Measurements from ENCODE around the gene TCP1. TPM values are rescaled to one million over a fixed set of nuclear protein-coding genes. Genes with fewer than 3 reads are reported as not detected.

The TCP1 gene
- total and polyA plus RNA-seq, 4 donors: 80.0 to 206 (median 119) TPM

DNA sequence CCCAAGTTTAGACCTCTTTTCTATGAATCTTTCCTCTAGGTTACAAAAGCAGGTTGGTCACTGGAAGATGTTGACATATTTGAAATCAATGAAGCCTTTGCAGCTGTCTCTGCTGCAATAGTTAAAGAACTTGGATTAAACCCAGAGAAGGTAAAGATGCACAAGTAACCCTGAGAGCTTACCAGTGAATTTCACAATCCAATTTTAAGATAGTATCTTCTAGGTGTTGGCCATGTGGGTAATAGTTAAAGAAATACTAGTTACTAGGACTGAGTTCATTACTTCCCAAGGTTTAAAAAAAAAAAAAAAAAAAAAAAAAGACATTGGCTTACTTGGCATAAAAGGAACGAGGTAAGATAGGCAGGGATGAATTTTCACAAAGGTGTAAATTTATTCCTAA, 11.3 kb downstream of the TCP1 start:
- H3K4me3 ChIP-seq: no peak overlapping the region
- TF ChIP-seq, protein P1, sequence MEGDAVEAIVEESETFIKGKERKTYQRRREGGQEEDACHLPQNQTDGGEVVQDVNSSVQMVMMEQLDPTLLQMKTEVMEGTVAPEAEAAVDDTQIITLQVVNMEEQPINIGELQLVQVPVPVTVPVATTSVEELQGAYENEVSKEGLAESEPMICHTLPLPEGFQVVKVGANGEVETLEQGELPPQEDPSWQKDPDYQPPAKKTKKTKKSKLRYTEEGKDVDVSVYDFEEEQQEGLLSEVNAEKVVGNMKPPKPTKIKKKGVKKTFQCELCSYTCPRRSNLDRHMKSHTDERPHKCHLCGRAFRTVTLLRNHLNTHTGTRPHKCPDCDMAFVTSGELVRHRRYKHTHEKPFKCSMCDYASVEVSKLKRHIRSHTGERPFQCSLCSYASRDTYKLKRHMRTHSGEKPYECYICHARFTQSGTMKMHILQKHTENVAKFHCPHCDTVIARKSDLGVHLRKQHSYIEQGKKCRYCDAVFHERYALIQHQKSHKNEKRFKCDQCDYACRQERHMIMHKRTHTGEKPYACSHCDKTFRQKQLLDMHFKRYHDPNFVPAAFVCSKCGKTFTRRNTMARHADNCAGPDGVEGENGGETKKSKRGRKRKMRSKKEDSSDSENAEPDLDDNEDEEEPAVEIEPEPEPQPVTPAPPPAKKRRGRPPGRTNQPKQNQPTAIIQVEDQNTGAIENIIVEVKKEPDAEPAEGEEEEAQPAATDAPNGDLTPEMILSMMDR (IDR thresholded peaks at IDR 0.05; ENCODE audit: control extremely low read depth, extremely low read depth): no peak
- ATAC-seq (ENCODE audit: insufficient read depth, low FRiP score): no peak
- WGBS, 2 donors: 78 to 89% methylated on average over 1 of the region's 1 CpG
- no peak for DNase-seq
- no peak overlapping the region for H3K27ac ChIP-seq (ENCODE audit: low read depth in 1 of 2, low read length in 1 of 2)
- no peaks in the 10 kb centered on the region for H3K9me3 ChIP-seq (ENCODE audit: control insufficient read depth in 4 of 4, insufficient read depth in 3 of 4, low read length in 3 of 4)
- peaks cover 17 to 60% (median 26%) of the 10 kb centered on the region in 4 donors for H3K36me3 ChIP-seq (ENCODE audit: control insufficient read depth in 4 of 4, insufficient read depth in 4 of 4, low read length in 4 of 4)
- H3K4me1 ChIP-seq (ENCODE audit: control insufficient read depth in 5 of 5, insufficient read depth in 5 of 5, low read length in 5 of 5): no peaks in the 10 kb centered on the region
- H3K27me3 ChIP-seq (ENCODE audit: control insufficient read depth in 3 of 3, insufficient read depth in 3 of 3, low read length in 2 of 3): no peaks in the 10 kb centered on the region
- H3K9ac ChIP-seq (ENCODE audit: insufficient read depth in 1 of 2, low read length in 2 of 2): no peak overlapping the region

DNA sequence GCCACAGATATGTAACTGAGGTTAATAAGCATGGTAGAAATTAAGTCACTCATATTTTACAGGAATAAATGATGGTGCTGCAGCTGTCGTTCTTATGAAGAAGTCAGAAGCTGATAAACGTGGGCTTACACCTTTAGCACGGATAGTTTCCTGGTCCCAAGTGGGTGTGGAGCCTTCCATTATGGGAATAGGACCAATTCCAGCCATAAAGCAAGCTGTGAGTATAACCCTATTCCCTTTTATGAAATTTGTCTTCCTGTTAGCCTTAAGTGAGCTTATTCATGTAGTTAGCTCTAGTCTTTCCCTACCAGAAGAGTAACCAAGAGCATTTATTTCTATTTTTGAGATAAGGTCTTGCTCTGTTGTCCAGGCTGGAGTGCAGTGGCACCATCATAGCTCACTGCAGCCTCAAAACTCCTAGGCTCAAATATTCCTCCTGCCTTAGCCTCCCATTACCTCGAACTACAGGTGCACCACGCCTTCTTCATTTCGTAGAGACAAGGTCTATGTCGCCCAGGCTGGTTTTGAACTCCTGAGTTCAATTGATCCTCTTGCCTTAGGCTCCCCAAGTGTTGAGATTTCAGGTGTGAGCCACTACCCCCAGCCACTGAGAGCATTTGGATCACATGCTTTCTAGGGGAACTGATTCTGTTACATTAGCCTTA, 12.0 kb downstream of the TCP1 start:
- 87 to 91% methylated on average over 7 of the region's 7 CpGs for WGBS, 2 donors
- H3K4me1 ChIP-seq (ENCODE audit: control insufficient read depth in 5 of 5, insufficient read depth in 5 of 5, low read length in 5 of 5): no peaks in the 10 kb centered on the region
- ATAC-seq (ENCODE audit: insufficient read depth, low FRiP score): no peak
- H3K27ac ChIP-seq (ENCODE audit: low read depth in 1 of 2, low read length in 1 of 2): no peak overlapping the region
- TF ChIP-seq, protein P1 (IDR thresholded peaks at IDR 0.05; ENCODE audit: control extremely low read depth, extremely low read depth): no peak
- H3K9ac ChIP-seq (ENCODE audit: insufficient read depth in 1 of 2, low read length in 2 of 2): no peak overlapping the region
- DNase-seq: no peak
- H3K27me3 ChIP-seq (ENCODE audit: control insufficient read depth in 3 of 3, insufficient read depth in 3 of 3, low read length in 2 of 3): no peaks in the 10 kb centered on the region
- H3K9me3 ChIP-seq (ENCODE audit: control insufficient read depth in 4 of 4, insufficient read depth in 3 of 4, low read length in 3 of 4): peaks cover 0 to 3% (median 0%) of the 10 kb centered on the region in 4 donors
- H3K36me3 ChIP-seq (ENCODE audit: control insufficient read depth in 4 of 4, insufficient read depth in 4 of 4, low read length in 4 of 4): peaks cover 10 to 53% (median 22%) of the 10 kb centered on the region in 4 donors
- H3K4me3 ChIP-seq: no peak overlapping the region

DNA sequence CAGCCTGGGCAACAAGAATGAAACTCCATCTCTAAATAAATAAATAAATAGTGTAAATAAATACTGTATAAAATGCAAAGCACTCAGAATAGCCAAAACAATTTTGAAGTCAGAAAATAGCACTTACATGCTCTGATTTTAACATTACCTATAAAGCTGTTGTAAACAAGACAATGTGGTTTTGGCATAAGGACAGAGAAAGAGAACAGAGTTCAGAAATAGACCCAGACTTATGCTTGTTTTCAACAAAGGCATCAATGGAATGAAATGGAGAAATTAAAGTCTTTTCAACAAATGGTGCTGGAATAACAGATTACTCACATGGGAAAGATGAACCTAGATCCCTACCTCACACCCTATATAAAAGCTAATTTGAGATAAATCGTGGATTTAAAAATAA, 17.2 kb downstream of the TCP1 start:
- TF ChIP-seq, protein P1 (IDR thresholded peaks at IDR 0.05; ENCODE audit: control extremely low read depth, extremely low read depth): no peak
- Histone ChIP-seq H3K4me3 (no peak overlapping the region), H3K27ac (ENCODE audit: low read depth in 1 of 2, low read length in 1 of 2) (no peak overlapping the region), H3K4me1 (ENCODE audit: control insufficient read depth in 5 of 5, insufficient read depth in 5 of 5, low read length in 5 of 5) (no peaks in the 10 kb centered on the region), H3K9me3 (ENCODE audit: control insufficient read depth in 4 of 4, insufficient read depth in 3 of 4, low read length in 3 of 4) (peaks cover 0 to 3% (median 0%) of the 10 kb centered on the region in 4 donors), H3K9ac (ENCODE audit: insufficient read depth in 1 of 2, low read length in 2 of 2) (no peak overlapping the region), H3K27me3 (ENCODE audit: control insufficient read depth in 3 of 3, insufficient read depth in 3 of 3, low read length in 2 of 3) (no peaks in the 10 kb centered on the region), H3K36me3 (ENCODE audit: control insufficient read depth in 4 of 4, insufficient read depth in 4 of 4, low read length in 4 of 4) (peaks cover 12 to 45% (median 21%) of the 10 kb centered on the region in 4 donors)
- WGBS, 2 donors: 0 to 43% methylated on average over 1 of the region's 1 CpG
- ATAC-seq (ENCODE audit: insufficient read depth, low FRiP score) (no peak), DNase-seq (no peak)

DNA sequence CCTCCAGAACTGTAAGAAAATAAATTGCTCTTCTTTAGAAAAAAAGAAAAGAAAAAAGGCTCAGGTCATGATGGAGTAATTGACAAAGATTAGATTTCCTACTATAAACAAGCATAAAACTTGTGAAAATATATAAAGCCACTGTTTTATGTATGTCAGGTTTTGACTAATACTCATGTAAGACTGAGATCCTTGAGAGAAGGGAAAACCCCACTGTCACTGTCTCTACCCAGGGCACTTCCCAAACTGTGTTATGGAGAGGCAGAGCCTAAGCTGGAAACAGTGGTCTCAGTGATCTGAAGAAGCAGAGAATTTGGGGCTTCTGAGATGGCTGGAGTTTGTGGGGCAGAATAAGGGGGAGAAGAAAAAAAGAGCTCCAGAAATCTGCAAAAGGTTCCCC, 19.9 kb downstream of the TCP1 start:
- Histone ChIP-seq H3K4me1 (ENCODE audit: control insufficient read depth in 5 of 5, insufficient read depth in 5 of 5, low read length in 5 of 5) (no peaks in the 10 kb centered on the region), H3K9ac (ENCODE audit: insufficient read depth in 1 of 2, low read length in 2 of 2) (no peak overlapping the region), H3K4me3 (no peak overlapping the region), H3K9me3 (ENCODE audit: control insufficient read depth in 4 of 4, insufficient read depth in 3 of 4, low read length in 3 of 4) (peaks cover 0 to 3% (median 0%) of the 10 kb centered on the region in 4 donors), H3K27ac (ENCODE audit: low read depth in 1 of 2, low read length in 1 of 2) (no peak overlapping the region), H3K36me3 (ENCODE audit: control insufficient read depth in 4 of 4, insufficient read depth in 4 of 4, low read length in 4 of 4) (peaks cover 14 to 38% (median 23%) of the 10 kb centered on the region in 4 donors), H3K27me3 (ENCODE audit: control insufficient read depth in 3 of 3, insufficient read depth in 3 of 3, low read length in 2 of 3) (no peaks in the 10 kb centered on the region)
- ATAC-seq (ENCODE audit: insufficient read depth, low FRiP score): no peak
- DNase-seq: no peak
- TF ChIP-seq, protein P1 (IDR thresholded peaks at IDR 0.05; ENCODE audit: control extremely low read depth, extremely low read depth): no peak
